ENCODE data around the gene MBTPS2. TPM values are rescaled to one million over a fixed set of nuclear protein-coding genes. Genes with fewer than 3 reads are reported as not detected.
A peak's percentile ranks its signal among the peaks of the same experiment; 100 is the strongest.

MBTPS2 gene
- total RNA-seq, 3 donors from 2014 or later: 8.2 to 12.0 (median 9.5) TPM

- no peaks in the 10 kb centered on the region for H3K9me3 ChIP-seq
- H3K36me3 ChIP-seq (ENCODE audit: low read depth): no peaks in the 10 kb centered on the region
- ATAC-seq (no peak), DNase-seq (no peak)
- H3K4me1 ChIP-seq (ENCODE audit: low read depth): peaks cover 4% of the 10 kb centered on the region
- intact Hi-C loops (cut with DNase I, micrococcal nuclease): no loop called here
- TF ChIP-seq CTCF (IDR thresholded peaks at IDR 0.05): no peak
- no peak overlapping the region for H3K4me3 ChIP-seq
Observed at GRCh38 chrX:21802839-21803238, 36.6 kb upstream of the MBTPS2 start.

- intact Hi-C loops (cut with DNase I, micrococcal nuclease): no loop called here
- peak; percentile 61 for ATAC-seq
- Histone ChIP-seq H3K36me3 (ENCODE audit: low read depth) (no peaks in the 10 kb centered on the region), H3K9me3 (no peaks in the 10 kb centered on the region), H3K4me3 (no peak overlapping the region), H3K4me1 (ENCODE audit: low read depth) (no peaks in the 10 kb centered on the region)
- TF ChIP-seq CTCF (IDR thresholded peaks at IDR 0.05): no peak
- no peak for DNase-seq
Observed at GRCh38 chrX:21806691-21807090, 32.7 kb upstream of the MBTPS2 start.

GRCh38 chrX:21811832-21812231 is 27.6 kb upstream of the MBTPS2 start:
- DNase-seq: no peak
- no peak for TF ChIP-seq CTCF (IDR thresholded peaks at IDR 0.05)
- ATAC-seq: peak; percentile 23
- Histone ChIP-seq H3K4me3 (no peak overlapping the region), H3K4me1 (ENCODE audit: low read depth) (no peaks in the 10 kb centered on the region), H3K9me3 (no peaks in the 10 kb centered on the region), H3K36me3 (ENCODE audit: low read depth) (no peaks in the 10 kb centered on the region)
- intact Hi-C loops (cut with DNase I, micrococcal nuclease): no loop called here

GRCh38 chrX:21812628-21813027 is 26.8 kb upstream of the MBTPS2 start:
- ATAC-seq: no peak
- intact Hi-C loops (cut with DNase I, micrococcal nuclease): no loop called here
- H3K9me3 ChIP-seq: no peaks in the 10 kb centered on the region
- H3K36me3 ChIP-seq (ENCODE audit: low read depth): no peaks in the 10 kb centered on the region
- TF ChIP-seq CTCF (IDR thresholded peaks at IDR 0.05): no peak
- no peaks in the 10 kb centered on the region for H3K4me1 ChIP-seq (ENCODE audit: low read depth)
- DNase-seq: no peak
- H3K4me3 ChIP-seq: no peak overlapping the region

GRCh38 chrX:21813612-21814368 is 25.6 kb upstream of the MBTPS2 start:
- intact Hi-C loops (cut with DNase I, micrococcal nuclease): no loop called here
- DNase-seq (no peak), ATAC-seq (no peak)
- H3K9me3 ChIP-seq: no peaks in the 10 kb centered on the region
- TF ChIP-seq CTCF (IDR thresholded peaks at IDR 0.05): no peak
- H3K4me1 ChIP-seq (ENCODE audit: low read depth): no peaks in the 10 kb centered on the region
- H3K4me3 ChIP-seq: no peak overlapping the region
- no peaks in the 10 kb centered on the region for H3K36me3 ChIP-seq (ENCODE audit: low read depth)
